ENCODE data around the gene PFDN6.

Gene PFDN6

GRCh38 chr6:33299237-33299944, 10.0 kb downstream of the PFDN6 start:
- peak; percentile 86 for TF ChIP-seq CTCF (IDR thresholded peaks at IDR 0.05; ENCODE audit: borderline replicate concordance, control extremely low read depth, extremely low read depth, insufficient read depth, missing control alignments)
- in situ Hi-C loops (cut with MboI; ENCODE audit: low sequenced_read_pairs, unreplicated experiment), result no loop called here
- DNase-seq (ENCODE audit: low spot score), result peak; percentile 94

- DNase-seq (ENCODE audit: low spot score), result no peak
- no peak for TF ChIP-seq CTCF (IDR thresholded peaks at IDR 0.05; ENCODE audit: borderline replicate concordance, control extremely low read depth, extremely low read depth, insufficient read depth, missing control alignments)
- in situ Hi-C loops (cut with MboI; ENCODE audit: low sequenced_read_pairs, unreplicated experiment), result no loop called here
Measured at GRCh38 chr6:33301877-33302276, 12.5 kb downstream of the PFDN6 start.

- TF ChIP-seq CTCF (IDR thresholded peaks at IDR 0.05; ENCODE audit: borderline replicate concordance, control extremely low read depth, extremely low read depth, insufficient read depth, missing control alignments), result no peak
- in situ Hi-C loops (cut with MboI; ENCODE audit: low sequenced_read_pairs, unreplicated experiment), result no loop called here
Measured at GRCh38 chr6:33304216-33304615, 14.8 kb downstream of the PFDN6 start.

GRCh38 chr6:33305052-33305451, 15.7 kb downstream of the PFDN6 start:
- TF ChIP-seq CTCF (IDR thresholded peaks at IDR 0.05; ENCODE audit: borderline replicate concordance, control extremely low read depth, extremely low read depth, insufficient read depth, missing control alignments), result no peak
- DNase-seq (ENCODE audit: low spot score), result no peak
- in situ Hi-C loops (cut with MboI; ENCODE audit: low sequenced_read_pairs, unreplicated experiment), result no loop called here

More at GRCh38 chr6:33304216-33304615, 14.8 kb downstream of the PFDN6 start:
- DNase-seq (ENCODE audit: low spot score), result no peak

- in situ Hi-C loops (cut with MboI; ENCODE audit: low sequenced_read_pairs, unreplicated experiment), result no loop called here
- no peak for TF ChIP-seq CTCF (IDR thresholded peaks at IDR 0.05; ENCODE audit: borderline replicate concordance, control extremely low read depth, extremely low read depth, insufficient read depth, missing control alignments)
- no peak for DNase-seq (ENCODE audit: low spot score)
Measured at GRCh38 chr6:33306356-33306755, 17.0 kb downstream of the PFDN6 start.

- DNase-seq (ENCODE audit: low spot score), result peak; percentile 91
- TF ChIP-seq CTCF (IDR thresholded peaks at IDR 0.05; ENCODE audit: borderline replicate concordance, control extremely low read depth, extremely low read depth, insufficient read depth, missing control alignments), result no peak
- in situ Hi-C loops (cut with MboI; ENCODE audit: low sequenced_read_pairs, unreplicated experiment), result no loop called here
Measured at GRCh38 chr6:33312361-33313104, 23.1 kb downstream of the PFDN6 start.

All from GM13976 (cell line).